NCI-H2196 (cell line): ENCODE results near the gene PIGM.
A peak's percentile ranks its signal among the peaks of the same experiment; 100 is the strongest.
"Not testable (repeated sequence)": the region's sequence is repeated elsewhere in the genome, so short reads cannot be mapped to it uniquely, and the experiment has no call there.

ENCODE experiments used
- DNase-seq: peaks from one replicate; lab custom pipeline; 2025; ENCODE audit not compliant: unreplicated experiment; lab: John Stamatoyannopoulos, UW

PIGM gene

GRCh38 chr1:160061369-160062229, 29.8 kb upstream of the PIGM start:
- no peak for DNase-seq

GRCh38 chr1:160058087-160058486, 26.3 kb upstream of the PIGM start:
- no peak for DNase-seq

GRCh38 chr1:160056648-160057169, 24.9 kb upstream of the PIGM start:
- DNase-seq = no peak

- no peak for DNase-seq
These were observed 22.0 kb upstream of the PIGM start for GRCh38 chr1:160053548-160054365.

GRCh38 chr1:160052936-160053335, 21.1 kb upstream of the PIGM start:
- no peak for DNase-seq

GRCh38 chr1:160050619-160051018, 18.8 kb upstream of the PIGM start:
- no peak for DNase-seq

- not testable (repeated sequence) for DNase-seq
These were observed 18.4 kb upstream of the PIGM start for GRCh38 chr1:160050182-160050581.

- no peak for DNase-seq
These were observed 17.3 kb upstream of the PIGM start for GRCh38 chr1:160049101-160049500.

- no peak for DNase-seq
These were observed 16.5 kb upstream of the PIGM start for GRCh38 chr1:160048335-160048734.

- no peak for DNase-seq
These were observed 15.6 kb upstream of the PIGM start for GRCh38 chr1:160047111-160047991.

- DNase-seq = peak; percentile 15
These were observed 14.8 kb upstream of the PIGM start for GRCh38 chr1:160046494-160047110.

- no peak for DNase-seq
These were observed 13.9 kb upstream of the PIGM start for GRCh38 chr1:160045653-160046052.

- no peak for DNase-seq
These were observed 11.8 kb upstream of the PIGM start for GRCh38 chr1:160043543-160043942.

- no peak for DNase-seq
These were observed 8.7 kb upstream of the PIGM start for GRCh38 chr1:160040476-160040875.

GRCh38 chr1:160032165-160032820, 503 bp upstream of the PIGM start:
- no peak for DNase-seq

- DNase-seq = peak; percentile 9
These were observed 979 bp downstream of the PIGM start for GRCh38 chr1:160030657-160031364.

GRCh38 chr1:160028426-160028825, 3.4 kb downstream of the PIGM start:
- no peak for DNase-seq

GRCh38 chr1:160025314-160025713, 6.5 kb downstream of the PIGM start:
- DNase-seq = no peak

GRCh38 chr1:160024195-160024905, 7.4 kb downstream of the PIGM start:
- DNase-seq = no peak
